ENCODE results near the gene ARHGAP8. TPM values are rescaled to one million over a fixed set of nuclear protein-coding genes. Genes with fewer than 3 reads are reported as not detected.

The ARHGAP8 gene
- polyA plus RNA-seq, 2 of the 4 experiments (the other 2 are of a cell fraction): 1.2 to 3.8 TPM

DNA sequence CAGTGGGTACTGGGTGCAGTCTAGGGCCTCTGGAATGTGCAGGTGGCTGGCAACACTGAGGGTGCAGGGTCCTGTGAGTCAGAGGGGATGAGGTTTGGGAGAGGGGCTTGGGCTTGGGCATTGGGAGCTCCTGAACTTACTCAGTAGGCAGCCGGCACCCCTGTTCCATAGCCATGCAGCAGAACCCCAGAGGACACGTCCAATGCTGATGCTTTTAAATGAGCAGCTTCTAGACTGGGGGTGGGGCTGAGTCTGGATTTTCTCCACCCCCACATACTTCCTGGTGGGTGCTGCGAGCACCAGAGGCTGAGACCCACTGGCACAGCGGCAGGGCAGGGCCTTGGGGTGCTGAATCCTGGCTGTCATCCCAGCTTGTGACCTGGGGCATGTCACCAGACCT lies 71.4 kb downstream of the ARHGAP8 start:
- no peak for DNase-seq (ENCODE audit: low read depth in 1 of 2, low spot score in 1 of 2)
- ChIA-PET POLR2A (no interaction called here), CTCF (interaction anchor here (1.0 kb wide), 1 partner anchor 259 kb away, joined by 4 read pairs; no protein-coding TSS in a partner anchor)
- H3K4me3 ChIP-seq: no peak overlapping the region
- no peak overlapping the region for H3K4me2 ChIP-seq
- no peak for FAIRE-seq
- 60% methylated on average over 2 of the region's 4 CpGs for WGBS (ENCODE audit: missing lambda C conversion rate)
- TF ChIP-seq RFX5 (IDR thresholded peaks at IDR 0.05): no peak
- TF ChIP-seq, protein P1, sequence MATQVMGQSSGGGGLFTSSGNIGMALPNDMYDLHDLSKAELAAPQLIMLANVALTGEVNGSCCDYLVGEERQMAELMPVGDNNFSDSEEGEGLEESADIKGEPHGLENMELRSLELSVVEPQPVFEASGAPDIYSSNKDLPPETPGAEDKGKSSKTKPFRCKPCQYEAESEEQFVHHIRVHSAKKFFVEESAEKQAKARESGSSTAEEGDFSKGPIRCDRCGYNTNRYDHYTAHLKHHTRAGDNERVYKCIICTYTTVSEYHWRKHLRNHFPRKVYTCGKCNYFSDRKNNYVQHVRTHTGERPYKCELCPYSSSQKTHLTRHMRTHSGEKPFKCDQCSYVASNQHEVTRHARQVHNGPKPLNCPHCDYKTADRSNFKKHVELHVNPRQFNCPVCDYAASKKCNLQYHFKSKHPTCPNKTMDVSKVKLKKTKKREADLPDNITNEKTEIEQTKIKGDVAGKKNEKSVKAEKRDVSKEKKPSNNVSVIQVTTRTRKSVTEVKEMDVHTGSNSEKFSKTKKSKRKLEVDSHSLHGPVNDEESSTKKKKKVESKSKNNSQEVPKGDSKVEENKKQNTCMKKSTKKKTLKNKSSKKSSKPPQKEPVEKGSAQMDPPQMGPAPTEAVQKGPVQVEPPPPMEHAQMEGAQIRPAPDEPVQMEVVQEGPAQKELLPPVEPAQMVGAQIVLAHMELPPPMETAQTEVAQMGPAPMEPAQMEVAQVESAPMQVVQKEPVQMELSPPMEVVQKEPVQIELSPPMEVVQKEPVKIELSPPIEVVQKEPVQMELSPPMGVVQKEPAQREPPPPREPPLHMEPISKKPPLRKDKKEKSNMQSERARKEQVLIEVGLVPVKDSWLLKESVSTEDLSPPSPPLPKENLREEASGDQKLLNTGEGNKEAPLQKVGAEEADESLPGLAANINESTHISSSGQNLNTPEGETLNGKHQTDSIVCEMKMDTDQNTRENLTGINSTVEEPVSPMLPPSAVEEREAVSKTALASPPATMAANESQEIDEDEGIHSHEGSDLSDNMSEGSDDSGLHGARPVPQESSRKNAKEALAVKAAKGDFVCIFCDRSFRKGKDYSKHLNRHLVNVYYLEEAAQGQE (IDR thresholded peaks at IDR 0.05): no peak
- H3K4me1 ChIP-seq: no peaks in the 10 kb centered on the region
- H3K27ac ChIP-seq: no peak overlapping the region
- ATAC-seq: no peak
- no peaks in the 10 kb centered on the region for H3K9me3 ChIP-seq

DNA sequence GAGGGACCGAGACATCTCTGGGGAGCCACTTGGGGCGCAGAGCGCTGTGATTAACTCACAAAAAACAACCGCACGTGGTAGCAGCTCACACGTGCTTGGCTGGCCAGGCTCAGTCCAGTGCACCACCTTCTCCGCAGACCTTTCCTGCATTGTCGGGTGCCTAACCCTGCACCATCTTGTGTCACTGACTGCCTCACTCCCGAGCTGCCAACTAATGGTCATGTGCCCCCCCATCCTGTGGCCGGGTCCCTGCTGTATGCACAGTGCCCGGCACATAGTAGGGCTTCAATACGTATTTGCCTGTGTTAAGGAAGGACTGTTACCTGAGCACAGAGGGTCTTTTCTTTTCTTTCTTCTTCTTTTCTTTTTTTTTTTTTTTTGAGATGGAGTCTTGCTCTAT lies 71.9 kb downstream of the ARHGAP8 start:
- no peak overlapping the region for H3K4me2 ChIP-seq
- ChIA-PET POLR2A (no interaction called here), CTCF (interaction anchor here (0.5 to 0.6 kb wide), 2 partner anchors 22 to 243 kb away, joined by 3 read pairs; no protein-coding TSS in a partner anchor)
- TF ChIP-seq, protein P2, sequence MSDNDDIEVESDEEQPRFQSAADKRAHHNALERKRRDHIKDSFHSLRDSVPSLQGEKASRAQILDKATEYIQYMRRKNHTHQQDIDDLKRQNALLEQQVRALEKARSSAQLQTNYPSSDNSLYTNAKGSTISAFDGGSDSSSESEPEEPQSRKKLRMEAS (IDR thresholded peaks at IDR 0.05): no peak
- TF ChIP-seq NR3C1 (IDR thresholded peaks at IDR 0.05) (no peak), ESRRA (IDR thresholded peaks at IDR 0.05; ENCODE audit: borderline replicate concordance, low read length) (no peak), BHLHE40 (IDR thresholded peaks at IDR 0.05; ENCODE audit: low read depth, low read length) (no peak), RARB (CRISPR knock-in tag; IDR thresholded peaks at IDR 0.05) (no peak), EHF (CRISPR knock-in tag; IDR thresholded peaks at IDR 0.05) (no peak), HOXA7 (CRISPR knock-in tag; IDR thresholded peaks at IDR 0.05) (no peak), ZSCAN20 (CRISPR knock-in tag; IDR thresholded peaks at IDR 0.05) (no peak), JUNB (IDR thresholded peaks at IDR 0.05) (no peak), MYC (IDR thresholded peaks at IDR 0.05; ENCODE audit: borderline replicate concordance, low read length) (no peak), KDM5A (IDR thresholded peaks at IDR 0.05) (no peak), GATA3 (IDR thresholded peaks at IDR 0.05; ENCODE audit: borderline replicate concordance) (no peak), CBX8 (IDR thresholded peaks at IDR 0.05) (no peak), CHD4 (IDR thresholded peaks at IDR 0.05; ENCODE audit: borderline replicate concordance) (no peak), MAFK (IDR thresholded peaks at IDR 0.05; ENCODE audit: partially characterized antibody) (no peak), EP300 (IDR thresholded peaks at IDR 0.05) (no peak), HOXB5 (CRISPR knock-in tag; IDR thresholded peaks at IDR 0.05) (no peak)
- TF ChIP-seq, protein P1 (IDR thresholded peaks at IDR 0.05): no peak
- TF ChIP-seq, protein P3, sequence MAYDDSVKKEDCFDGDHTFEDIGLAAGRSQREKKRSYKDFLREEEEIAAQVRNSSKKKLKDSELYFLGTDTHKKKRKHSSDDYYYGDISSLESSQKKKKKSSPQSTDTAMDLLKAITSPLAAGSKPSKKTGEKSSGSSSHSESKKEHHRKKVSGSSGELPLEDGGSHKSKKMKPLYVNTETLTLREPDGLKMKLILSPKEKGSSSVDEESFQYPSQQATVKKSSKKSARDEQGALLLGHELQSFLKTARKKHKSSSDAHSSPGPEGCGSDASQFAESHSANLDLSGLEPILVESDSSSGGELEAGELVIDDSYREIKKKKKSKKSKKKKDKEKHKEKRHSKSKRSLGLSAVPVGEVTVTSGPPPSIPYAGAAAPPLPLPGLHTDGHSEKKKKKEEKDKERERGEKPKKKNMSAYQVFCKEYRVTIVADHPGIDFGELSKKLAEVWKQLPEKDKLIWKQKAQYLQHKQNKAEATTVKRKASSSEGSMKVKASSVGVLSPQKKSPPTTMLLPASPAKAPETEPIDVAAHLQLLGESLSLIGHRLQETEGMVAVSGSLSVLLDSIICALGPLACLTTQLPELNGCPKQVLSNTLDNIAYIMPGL (CRISPR knock-in tag; IDR thresholded peaks at IDR 0.05; ENCODE audit: borderline replicate concordance): no peak
- TF ChIP-seq, protein P4, sequence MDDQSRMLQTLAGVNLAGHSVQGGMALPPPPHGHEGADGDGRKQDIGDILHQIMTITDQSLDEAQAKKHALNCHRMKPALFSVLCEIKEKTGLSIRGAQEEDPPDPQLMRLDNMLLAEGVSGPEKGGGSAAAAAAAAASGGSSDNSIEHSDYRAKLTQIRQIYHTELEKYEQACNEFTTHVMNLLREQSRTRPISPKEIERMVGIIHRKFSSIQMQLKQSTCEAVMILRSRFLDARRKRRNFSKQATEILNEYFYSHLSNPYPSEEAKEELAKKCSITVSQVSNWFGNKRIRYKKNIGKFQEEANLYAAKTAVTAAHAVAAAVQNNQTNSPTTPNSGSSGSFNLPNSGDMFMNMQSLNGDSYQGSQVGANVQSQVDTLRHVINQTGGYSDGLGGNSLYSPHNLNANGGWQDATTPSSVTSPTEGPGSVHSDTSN (IDR thresholded peaks at IDR 0.05): no peak
- no peak overlapping the region for H3K27ac ChIP-seq
- H3K9me3 ChIP-seq: no peaks in the 10 kb centered on the region
- H3K4me1 ChIP-seq: no peaks in the 10 kb centered on the region
- ATAC-seq (no peak), FAIRE-seq (no peak), DNase-seq (ENCODE audit: low read depth in 1 of 2, low spot score in 1 of 2) (no peak)
- H3K4me3 ChIP-seq: no peak overlapping the region
- 90% methylated on average over 12 of the region's 12 CpGs for WGBS (ENCODE audit: missing lambda C conversion rate)

Measured in A549 (cell line).